ENCODE measurements around the gene TP53I13. TPM values are rescaled to one million over a fixed set of nuclear protein-coding genes. Genes with fewer than 3 reads are reported as not detected.
A peak's percentile ranks its signal among the peaks of the same experiment; 100 is the strongest.

TP53I13 gene
- total and polyA plus RNA-seq, 4 donors: 24.2 to 126 (median 61.4) TPM

DNA sequence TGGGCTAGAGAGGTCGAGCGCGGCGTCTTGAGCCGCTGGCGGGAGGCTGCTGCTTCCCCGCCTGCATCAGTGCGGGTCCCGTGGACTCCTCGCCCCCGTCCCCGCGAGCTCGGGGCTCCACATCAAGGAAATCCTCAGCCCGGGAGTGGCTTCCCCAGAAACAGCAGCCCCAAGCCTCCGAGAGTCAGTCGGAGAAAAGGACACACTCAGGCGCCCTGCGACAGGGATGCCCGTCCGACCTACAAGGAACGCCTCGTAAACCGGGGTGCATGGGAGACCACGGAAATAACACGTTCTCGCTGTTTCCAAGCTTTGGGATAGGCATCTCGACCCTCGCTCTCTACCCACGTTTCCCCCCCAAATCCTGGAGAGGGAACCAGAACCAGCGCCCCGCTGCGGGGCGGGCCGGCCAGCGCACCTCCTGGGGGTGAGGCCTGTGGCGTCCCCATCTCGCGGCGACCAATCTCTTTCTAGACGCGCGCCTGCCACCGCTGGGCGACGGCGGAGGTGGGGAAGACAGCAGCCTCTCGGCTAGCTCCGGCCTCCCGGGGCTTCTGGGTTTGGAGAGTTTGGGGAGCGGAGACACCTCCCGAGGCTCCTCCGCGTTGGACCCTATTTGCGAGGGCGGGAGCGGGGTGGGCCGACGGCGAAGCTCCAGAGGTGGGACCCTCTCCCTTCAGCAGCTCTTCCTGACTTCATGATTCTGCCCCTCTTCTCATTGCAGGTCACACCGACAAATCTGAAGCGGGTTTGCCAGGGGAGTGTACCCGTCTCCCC lies 759 bp upstream of the TP53I13 start:
- H3K27ac ChIP-seq (ENCODE audit: low read depth in 1 of 2, low read length in 1 of 2): peak overlapping the region; percentile 90 to 92
- WGBS, 2 donors: 0% methylated on average over 63 of the region's 63 CpGs
- no peaks in the 10 kb centered on the region for H3K9me3 ChIP-seq (ENCODE audit: control insufficient read depth in 4 of 4, insufficient read depth in 3 of 4, low read length in 3 of 4)
- H3K27me3 ChIP-seq (ENCODE audit: control insufficient read depth in 3 of 3, insufficient read depth in 3 of 3, low read length in 2 of 3): peaks cover 0 to 10% (median 6%) of the 10 kb centered on the region in 3 donors
- peaks cover 0 to 9% (median 3%) of the 10 kb centered on the region in 4 donors for H3K36me3 ChIP-seq (ENCODE audit: control insufficient read depth in 4 of 4, insufficient read depth in 4 of 4, low read length in 4 of 4)
- DNase-seq (peak in 2 of 3 donors; percentile 66 to 71), ATAC-seq (ENCODE audit: insufficient read depth, low FRiP score) (peak; percentile 30)
- peaks cover 0 to 27% (median 6%) of the 10 kb centered on the region in 5 donors for H3K4me1 ChIP-seq (ENCODE audit: control insufficient read depth in 5 of 5, insufficient read depth in 5 of 5, low read length in 5 of 5)
- TF ChIP-seq, protein P1, sequence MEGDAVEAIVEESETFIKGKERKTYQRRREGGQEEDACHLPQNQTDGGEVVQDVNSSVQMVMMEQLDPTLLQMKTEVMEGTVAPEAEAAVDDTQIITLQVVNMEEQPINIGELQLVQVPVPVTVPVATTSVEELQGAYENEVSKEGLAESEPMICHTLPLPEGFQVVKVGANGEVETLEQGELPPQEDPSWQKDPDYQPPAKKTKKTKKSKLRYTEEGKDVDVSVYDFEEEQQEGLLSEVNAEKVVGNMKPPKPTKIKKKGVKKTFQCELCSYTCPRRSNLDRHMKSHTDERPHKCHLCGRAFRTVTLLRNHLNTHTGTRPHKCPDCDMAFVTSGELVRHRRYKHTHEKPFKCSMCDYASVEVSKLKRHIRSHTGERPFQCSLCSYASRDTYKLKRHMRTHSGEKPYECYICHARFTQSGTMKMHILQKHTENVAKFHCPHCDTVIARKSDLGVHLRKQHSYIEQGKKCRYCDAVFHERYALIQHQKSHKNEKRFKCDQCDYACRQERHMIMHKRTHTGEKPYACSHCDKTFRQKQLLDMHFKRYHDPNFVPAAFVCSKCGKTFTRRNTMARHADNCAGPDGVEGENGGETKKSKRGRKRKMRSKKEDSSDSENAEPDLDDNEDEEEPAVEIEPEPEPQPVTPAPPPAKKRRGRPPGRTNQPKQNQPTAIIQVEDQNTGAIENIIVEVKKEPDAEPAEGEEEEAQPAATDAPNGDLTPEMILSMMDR (IDR thresholded peaks at IDR 0.05; ENCODE audit: control extremely low read depth, extremely low read depth): no peak
- H3K4me3 ChIP-seq: peak overlapping the region; percentile 39
- peak overlapping the region in 1 of 2 donors; percentile 55 for H3K9ac ChIP-seq (ENCODE audit: insufficient read depth in 1 of 2, low read length in 2 of 2)

DNA sequence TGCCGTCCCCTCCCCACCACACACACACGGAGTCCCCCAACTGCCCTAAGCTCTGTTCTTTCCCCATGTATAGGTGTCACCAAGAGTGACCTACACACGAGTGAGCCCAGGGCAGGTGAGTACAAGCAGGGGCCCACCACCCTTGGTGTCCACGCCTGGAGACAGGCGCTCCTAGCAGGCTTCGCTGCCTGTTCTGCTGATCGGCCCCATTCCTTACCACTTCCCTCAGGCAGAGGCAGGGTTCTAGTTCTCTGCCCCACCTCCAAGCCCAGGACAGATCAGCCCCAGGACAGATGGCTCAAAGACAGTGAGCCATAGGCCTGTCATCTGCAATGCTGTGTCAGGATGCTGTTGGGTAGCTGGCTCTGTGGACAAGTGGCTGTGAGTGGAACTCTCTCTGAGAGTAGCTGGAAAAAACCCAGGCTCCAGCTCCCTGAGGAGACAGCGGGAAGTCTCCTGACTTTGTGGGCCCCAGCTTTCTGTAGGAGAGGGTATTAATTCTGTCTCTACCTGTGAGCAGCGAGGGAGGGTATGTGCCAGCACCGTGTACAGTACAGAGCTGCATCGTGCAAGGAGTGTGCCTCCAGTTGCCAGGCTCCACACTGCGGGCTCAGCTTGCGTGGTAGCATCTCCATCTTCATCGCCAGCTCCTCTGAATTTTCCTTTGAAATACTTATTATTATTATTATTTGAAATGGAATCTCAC lies 897 bp downstream of the TP53I13 start:
- peaks cover 0 to 33% (median 6%) of the 10 kb centered on the region in 5 donors for H3K4me1 ChIP-seq (ENCODE audit: control insufficient read depth in 5 of 5, insufficient read depth in 5 of 5, low read length in 5 of 5)
- ATAC-seq (ENCODE audit: insufficient read depth, low FRiP score): no peak

DNA sequence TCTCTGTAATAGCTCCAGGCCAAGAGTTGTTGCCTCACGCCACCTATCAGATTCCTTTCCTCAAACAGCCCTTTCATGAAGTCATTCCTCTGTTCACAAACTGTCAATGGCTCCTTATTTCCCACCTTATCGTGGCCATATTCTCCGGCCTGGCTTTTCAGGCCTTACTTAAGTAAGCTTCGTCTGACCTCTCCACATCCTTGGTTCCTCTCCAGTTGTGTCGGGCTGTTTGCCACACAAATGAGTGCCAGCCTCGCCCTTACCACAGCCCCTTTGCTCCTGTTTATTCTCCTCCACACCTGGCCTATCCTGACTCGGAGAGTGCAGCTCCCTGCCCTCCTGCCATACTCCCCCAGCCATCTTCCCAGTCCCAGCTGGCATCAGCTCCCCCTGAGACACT lies 2.0 kb downstream of the TP53I13 start:
- DNase-seq (no peak), ATAC-seq (ENCODE audit: insufficient read depth, low FRiP score) (no peak)
- Histone ChIP-seq H3K4me1 (ENCODE audit: control insufficient read depth in 5 of 5, insufficient read depth in 5 of 5, low read length in 5 of 5) (peaks cover 0 to 33% (median 6%) of the 10 kb centered on the region in 5 donors), H3K27ac (ENCODE audit: low read depth in 1 of 2, low read length in 1 of 2) (no peak overlapping the region), H3K4me3 (no peak overlapping the region), H3K36me3 (ENCODE audit: control insufficient read depth in 4 of 4, insufficient read depth in 4 of 4, low read length in 4 of 4) (peaks cover 3 to 23% (median 11%) of the 10 kb centered on the region in 4 donors), H3K27me3 (ENCODE audit: control insufficient read depth in 3 of 3, insufficient read depth in 3 of 3, low read length in 2 of 3) (peaks cover 0 to 5% (median 4%) of the 10 kb centered on the region in 3 donors), H3K9me3 (ENCODE audit: control insufficient read depth in 4 of 4, insufficient read depth in 3 of 4, low read length in 3 of 4) (no peaks in the 10 kb centered on the region), H3K9ac (ENCODE audit: insufficient read depth in 1 of 2, low read length in 2 of 2) (no peak overlapping the region)
- WGBS, 2 donors: 73 to 90% methylated on average over 7 of the region's 7 CpGs
- TF ChIP-seq, protein P1 (IDR thresholded peaks at IDR 0.05; ENCODE audit: control extremely low read depth, extremely low read depth): no peak

More for the DNA sequence above, 897 bp downstream of the TP53I13 start:
- Histone ChIP-seq H3K9me3 (ENCODE audit: control insufficient read depth in 4 of 4, insufficient read depth in 3 of 4, low read length in 3 of 4) (no peaks in the 10 kb centered on the region), H3K27ac (ENCODE audit: low read depth in 1 of 2, low read length in 1 of 2) (peak overlapping the region; percentile 67 to 86), H3K4me3 (peak overlapping the region; percentile 48), H3K36me3 (ENCODE audit: control insufficient read depth in 4 of 4, insufficient read depth in 4 of 4, low read length in 4 of 4) (peaks cover 0 to 13% (median 8%) of the 10 kb centered on the region in 4 donors), H3K27me3 (ENCODE audit: control insufficient read depth in 3 of 3, insufficient read depth in 3 of 3, low read length in 2 of 3) (peaks cover 0 to 10% (median 6%) of the 10 kb centered on the region in 3 donors), H3K9ac (ENCODE audit: insufficient read depth in 1 of 2, low read length in 2 of 2) (peak overlapping the region in 1 of 2 donors; percentile 54)
- WGBS, 2 donors: 69 to 70% methylated on average over 14 of the region's 14 CpGs
- TF ChIP-seq, protein P1 (IDR thresholded peaks at IDR 0.05; ENCODE audit: control extremely low read depth, extremely low read depth): no peak
- no peak for DNase-seq

All from lung (tissue), 12 donors.